Neural crest cell (in vitro differentiated cells): ENCODE data around the gene RALGDS. TPM values are rescaled to one million over a fixed set of nuclear protein-coding genes. Genes with fewer than 3 reads are reported as not detected.

ENCODE experiments used
- DNase-seq: peaks from one replicate; pipeline ENCODE4 v3.0.0; 2021; ENCODE audit warnings: low read depth, mixed read lengths, low spot score
- H3K27ac Mint-ChIP-seq: one replicate; pipeline ENCODE4 v1.8.0; 2021; ENCODE audit warnings: mild to moderate bottlenecking, mixed read lengths; ENCODE audit not compliant: unreplicated experiment
- H3K27me3 Mint-ChIP-seq: 2 replicates; pipeline ENCODE4 v1.8.0; 2021; ENCODE audit warnings: low read depth, mild to moderate bottlenecking, mixed read lengths
- H3K36me3 Mint-ChIP-seq: 2 replicates; pipeline ENCODE4 v1.8.0; 2021; ENCODE audit warnings: low read depth, mild to moderate bottlenecking, mixed read lengths
- H3K4me1 Mint-ChIP-seq: 2 replicates; pipeline ENCODE4 v1.8.0; 2021; ENCODE audit warnings: mixed read lengths
- H3K4me3 Mint-ChIP-seq: one replicate; pipeline ENCODE4 v1.8.0; 2021; ENCODE audit warnings: mild to moderate bottlenecking, mixed read lengths
- H3K9me3 Mint-ChIP-seq: 2 replicates; pipeline ENCODE4 v1.8.0; 2021; ENCODE audit warnings: mixed read lengths
- CTCF ChIP-seq: fragments of 200-600 bp; sonication (generic); conservative IDR thresholded peaks from 2 replicates; pipeline ENCODE4 v1.5.0; 2021; ENCODE audit warnings: antibody characterized with exemption, mild to moderate bottlenecking
- total RNA-seq: library from RNA; stranded (reverse); gene quantifications from 2 replicates; pipeline ENCODE4 v1.2.1, GENCODE V29; 2021

Gene RALGDS
- total RNA-seq, 1 donor from 2014 or later = 73.8 TPM

- H3K4me1 Mint-ChIP-seq = peaks cover 54% of the 10 kb centered on the region
- DNase-seq = no peak
- no peaks in the 10 kb centered on the region for H3K27me3 Mint-ChIP-seq
- no peak for TF ChIP-seq CTCF
- H3K4me3 Mint-ChIP-seq = peak overlapping the region; percentile 84
- H3K9me3 Mint-ChIP-seq = no peaks in the 10 kb centered on the region
- H3K27ac Mint-ChIP-seq = no peak overlapping the region
- no peaks in the 10 kb centered on the region for H3K36me3 Mint-ChIP-seq
Observed at GRCh38 chr9:133118179-133118520, 2.9 kb downstream of the RALGDS start.

GRCh38 chr9:133117271-133118178 lies 3.5 kb downstream of the RALGDS start:
- no peaks in the 10 kb centered on the region for H3K36me3 Mint-ChIP-seq
- peak overlapping the region; percentile 64 for H3K4me3 Mint-ChIP-seq

GRCh38 chr9:133116346-133117231 lies 4.5 kb downstream of the RALGDS start:
- H3K4me3 Mint-ChIP-seq = no peak overlapping the region
- H3K27me3 Mint-ChIP-seq = no peaks in the 10 kb centered on the region
- no peak overlapping the region for H3K27ac Mint-ChIP-seq
- H3K4me1 Mint-ChIP-seq = peaks cover 39% of the 10 kb centered on the region
- H3K36me3 Mint-ChIP-seq = no peaks in the 10 kb centered on the region
- H3K9me3 Mint-ChIP-seq = no peaks in the 10 kb centered on the region
- DNase-seq = no peak
- no peak for TF ChIP-seq CTCF

More at GRCh38 chr9:133117271-133118178, 3.5 kb downstream of the RALGDS start:
- no peak for TF ChIP-seq CTCF
- Mint-ChIP-seq H3K27me3 (no peaks in the 10 kb centered on the region), H3K27ac (no peak overlapping the region), H3K4me1 (peaks cover 48% of the 10 kb centered on the region), H3K9me3 (no peaks in the 10 kb centered on the region)
- DNase-seq = no peak

GRCh38 chr9:133115604-133116345 lies 5.3 kb downstream of the RALGDS start:
- H3K27ac Mint-ChIP-seq = peak overlapping the region; percentile 75
- no peak for TF ChIP-seq CTCF
- H3K27me3 Mint-ChIP-seq = no peaks in the 10 kb centered on the region
- H3K9me3 Mint-ChIP-seq = no peaks in the 10 kb centered on the region
- H3K4me3 Mint-ChIP-seq = peak overlapping the region; percentile 19
- no peak for DNase-seq
- H3K4me1 Mint-ChIP-seq = peaks cover 36% of the 10 kb centered on the region
- no peaks in the 10 kb centered on the region for H3K36me3 Mint-ChIP-seq
